IPS-18c (cell line): ENCODE results near the gene GAK.

Experiments used
- H3K4me3 ChIP-seq: 2 replicates; pipeline ENCODE4 v1.7.0; 2013; ENCODE audit warnings: low read depth, mild to moderate bottlenecking, low read length, moderate library complexity; ENCODE audit not compliant: insufficient read depth
- H3K9me3 ChIP-seq: one replicate; pipeline ENCODE4 v1.6.1; 2013; ENCODE audit warnings: mild to moderate bottlenecking, low read length, moderate library complexity; ENCODE audit not compliant: control insufficient read depth, insufficient read depth

The GAK gene

DNA sequence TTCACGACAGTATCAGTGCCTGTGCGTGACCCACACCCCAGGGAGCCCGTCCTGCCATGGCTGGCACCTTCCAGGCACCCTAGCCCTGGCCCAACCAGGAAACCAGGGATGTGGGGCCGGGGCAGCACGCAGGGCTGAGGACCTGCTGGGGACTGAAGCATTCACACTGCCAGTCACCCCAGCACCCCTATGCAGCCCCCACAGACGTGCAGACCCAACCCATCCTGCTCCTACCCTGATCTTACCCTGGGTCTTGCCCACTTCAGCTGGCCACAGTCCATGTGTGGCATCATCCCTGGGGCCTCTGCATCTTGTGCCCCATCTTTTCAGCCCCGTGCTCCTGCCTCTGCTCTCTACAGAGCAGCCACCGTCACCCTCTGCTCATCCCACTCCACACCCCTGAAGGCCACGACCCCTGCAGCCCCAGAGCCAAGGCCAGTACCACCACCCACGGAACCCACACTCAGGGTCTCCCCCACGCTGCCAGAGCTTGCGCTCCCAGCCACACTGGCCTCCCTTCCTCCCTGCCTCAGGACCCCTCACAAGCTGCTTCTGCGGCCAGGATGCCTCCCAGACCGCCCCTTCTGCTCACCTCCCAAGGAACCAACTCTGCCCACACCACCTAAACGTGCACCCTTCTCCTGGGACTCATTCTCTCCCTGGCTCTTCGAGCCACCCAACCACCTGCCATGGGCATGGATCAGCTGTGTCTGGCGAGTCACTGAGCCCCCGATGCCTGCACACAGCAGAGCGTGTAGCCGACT lies 25.6 kb downstream of the GAK start:
- Histone ChIP-seq H3K9me3 (no peaks in the 10 kb centered on the region), H3K4me3 (no peak overlapping the region)

DNA sequence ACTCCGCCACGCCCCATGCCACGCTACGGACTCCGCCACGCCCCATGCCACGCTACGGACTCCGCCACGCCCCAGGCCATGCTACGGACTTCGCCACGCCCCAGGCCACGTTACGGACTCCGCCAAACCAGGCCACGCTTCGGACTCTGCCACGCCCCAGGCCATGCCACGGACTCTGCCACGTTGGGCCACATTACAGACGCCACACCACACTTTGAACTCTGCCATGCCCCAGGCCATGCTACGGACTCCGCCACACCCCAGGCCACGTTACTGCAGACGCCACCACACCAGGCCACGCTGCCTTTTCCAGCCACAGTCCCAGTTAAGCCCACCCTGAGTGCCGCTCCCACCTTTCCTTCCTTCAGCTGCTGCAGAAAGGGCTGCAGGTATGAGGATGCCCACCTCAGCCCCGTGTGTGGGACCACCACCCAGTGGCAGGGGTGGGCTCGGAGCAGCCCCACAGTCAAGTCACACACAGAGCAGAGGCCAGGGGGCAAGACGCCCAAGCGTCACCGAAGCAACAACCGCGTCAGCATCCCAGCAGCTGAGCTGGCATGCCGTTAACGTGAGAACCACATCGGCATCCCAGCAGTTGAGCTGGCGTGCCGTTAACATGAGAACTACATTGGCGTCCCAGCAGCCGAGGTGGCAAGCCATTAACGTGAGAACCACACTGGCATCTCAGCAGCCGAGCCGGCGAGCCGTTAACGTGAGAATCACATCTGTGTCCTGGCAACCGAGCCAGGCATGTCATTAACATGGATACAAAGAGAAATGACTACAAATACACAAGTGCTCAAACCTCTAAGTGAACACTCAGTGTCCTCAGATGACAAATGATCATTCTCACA lies 26.4 kb downstream of the GAK start:
- Histone ChIP-seq H3K4me3 (no peak overlapping the region), H3K9me3 (no peaks in the 10 kb centered on the region)

DNA sequence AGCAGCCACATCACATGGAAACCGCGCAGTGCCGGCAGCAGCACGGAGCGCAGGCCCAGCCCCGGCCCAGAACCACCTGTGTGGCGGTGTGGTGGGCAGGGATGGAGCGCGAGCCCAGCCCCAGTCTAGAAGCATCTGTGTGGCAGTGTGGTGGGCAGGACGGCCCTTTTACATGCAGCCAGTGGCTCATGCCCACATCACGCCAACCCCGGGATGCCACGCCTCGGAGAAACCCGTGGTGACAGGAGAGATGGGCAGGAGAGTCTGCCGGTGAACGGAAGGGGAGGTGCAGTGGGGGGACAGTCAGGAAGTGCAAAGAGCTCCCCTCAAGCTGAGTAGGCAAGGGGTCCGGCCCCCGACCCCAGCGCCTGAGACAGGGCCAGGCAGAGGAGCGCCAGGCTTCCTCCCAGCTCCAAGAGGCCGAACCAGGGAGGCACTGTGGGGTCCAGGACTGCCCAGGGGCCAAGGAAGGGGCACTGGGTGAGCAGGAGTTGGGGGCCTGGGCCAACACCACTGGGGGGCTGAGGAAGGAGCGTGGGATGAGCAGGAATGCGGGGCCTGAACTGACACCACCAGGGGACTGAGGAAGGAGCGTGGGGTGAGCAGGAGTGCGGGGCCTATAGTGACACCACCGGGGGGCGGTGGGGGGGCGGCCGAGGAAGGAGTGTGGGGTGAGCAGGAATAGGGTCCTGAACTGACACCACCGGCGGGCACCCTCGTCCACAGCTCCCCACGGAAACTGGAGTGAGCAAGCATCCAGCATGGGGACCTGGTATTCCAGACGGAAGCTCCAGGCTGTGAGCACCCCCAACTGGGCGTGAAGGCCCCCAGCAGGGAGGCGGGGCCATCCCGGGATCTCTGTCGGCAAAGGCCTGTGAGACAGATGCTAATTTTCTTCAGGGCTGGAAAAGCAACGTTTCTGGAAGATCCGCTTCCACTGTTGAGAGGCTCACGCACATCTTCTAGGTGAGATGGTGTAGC lies 28.8 kb downstream of the GAK start:
- no peak overlapping the region for H3K4me3 ChIP-seq
- no peaks in the 10 kb centered on the region for H3K9me3 ChIP-seq

DNA sequence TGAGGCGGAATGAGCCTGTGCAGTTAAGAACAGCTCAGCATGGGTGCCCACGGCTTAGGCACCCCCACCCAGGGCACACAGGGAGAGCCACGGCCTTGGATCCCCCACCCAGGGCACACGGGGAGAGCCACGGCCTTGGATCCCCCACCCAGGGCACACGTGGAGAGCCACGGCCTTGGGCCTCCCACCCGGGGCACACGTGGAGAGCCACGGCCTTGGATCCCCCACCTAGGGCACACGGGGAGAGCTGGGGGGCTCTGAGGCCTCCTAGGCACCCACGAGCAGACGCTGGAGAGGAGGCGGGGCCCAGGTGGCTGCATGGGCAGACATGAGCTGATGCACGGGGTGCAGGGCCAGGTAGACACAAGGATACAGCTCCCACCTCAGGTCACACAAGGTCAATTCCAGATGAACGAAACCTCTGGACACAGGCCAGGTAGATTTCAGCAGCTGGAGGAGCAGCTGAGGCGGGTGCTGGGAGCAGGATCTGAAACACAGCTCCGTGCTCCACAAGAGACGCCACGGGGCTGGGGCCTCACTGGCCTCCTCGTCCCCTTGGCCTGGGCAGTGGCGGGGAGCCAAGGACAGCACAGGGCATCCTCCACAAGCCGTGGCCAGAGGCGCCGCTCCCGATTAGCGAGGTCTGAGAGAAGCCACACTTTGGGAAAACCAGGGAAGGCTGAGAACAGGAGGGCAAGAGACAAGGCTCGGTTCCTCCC lies 30.8 kb downstream of the GAK start:
- Histone ChIP-seq H3K4me3 (no peak overlapping the region), H3K9me3 (no peaks in the 10 kb centered on the region)

DNA sequence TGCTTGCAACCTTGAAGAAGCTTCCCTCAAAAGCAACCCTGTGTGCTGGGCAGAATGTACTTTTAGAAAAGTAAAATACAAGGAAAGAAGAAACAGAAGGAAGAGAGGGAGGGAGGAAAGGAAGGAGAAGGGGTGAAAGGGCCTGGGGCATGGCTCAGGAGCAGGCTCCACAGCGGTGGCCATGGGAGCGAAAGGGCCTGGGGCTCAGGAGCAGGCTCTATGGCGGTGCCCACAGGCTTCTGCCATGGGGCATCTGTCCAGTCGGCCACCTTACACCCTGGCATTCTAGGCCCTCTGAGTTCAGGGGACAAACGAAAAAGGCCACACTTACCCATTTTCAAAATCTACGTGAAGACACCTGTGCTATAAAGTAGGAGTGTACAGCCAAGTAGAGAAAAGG lies 31.4 kb downstream of the GAK start:
- H3K9me3 ChIP-seq: no peaks in the 10 kb centered on the region
- H3K4me3 ChIP-seq: no peak overlapping the region

DNA sequence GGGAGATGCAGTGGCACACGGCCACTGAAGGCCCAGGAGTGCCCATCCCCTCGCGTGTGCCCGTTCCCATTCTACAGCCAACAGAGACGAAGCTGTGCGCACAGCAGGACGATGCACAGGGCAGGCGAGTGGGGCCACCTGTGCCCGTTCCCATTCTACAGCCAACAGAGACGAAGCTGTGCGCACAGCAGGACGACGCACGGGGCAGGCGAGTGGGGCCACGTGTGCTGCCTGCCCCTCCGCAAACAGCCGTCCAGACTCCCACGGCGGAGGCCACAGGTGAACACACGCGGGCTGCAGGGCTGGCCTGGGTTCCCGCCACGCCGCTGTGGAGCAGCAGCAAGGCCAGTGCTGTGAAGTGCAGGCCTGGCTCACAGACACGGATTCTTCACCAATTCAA lies 32.0 kb downstream of the GAK start:
- H3K4me3 ChIP-seq: no peak overlapping the region
- no peaks in the 10 kb centered on the region for H3K9me3 ChIP-seq

DNA sequence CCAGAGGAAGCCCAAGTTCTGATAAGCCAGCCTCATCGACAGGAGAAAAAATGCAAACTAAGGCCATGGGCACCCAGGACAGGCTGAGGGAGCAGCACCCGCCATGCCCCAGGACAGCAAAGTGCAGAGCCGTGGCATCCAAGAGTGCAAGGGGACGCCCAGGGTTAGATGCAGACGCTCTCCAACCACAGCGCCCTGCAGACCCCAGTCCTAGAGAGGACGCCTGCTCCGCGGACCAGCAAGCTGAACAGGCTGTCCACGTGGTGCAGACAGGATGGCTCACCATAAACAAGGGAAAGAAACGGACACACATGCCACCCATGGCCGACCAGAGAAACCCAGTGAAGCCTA lies 32.6 kb downstream of the GAK start:
- no peaks in the 10 kb centered on the region for H3K9me3 ChIP-seq
- no peak overlapping the region for H3K4me3 ChIP-seq

DNA sequence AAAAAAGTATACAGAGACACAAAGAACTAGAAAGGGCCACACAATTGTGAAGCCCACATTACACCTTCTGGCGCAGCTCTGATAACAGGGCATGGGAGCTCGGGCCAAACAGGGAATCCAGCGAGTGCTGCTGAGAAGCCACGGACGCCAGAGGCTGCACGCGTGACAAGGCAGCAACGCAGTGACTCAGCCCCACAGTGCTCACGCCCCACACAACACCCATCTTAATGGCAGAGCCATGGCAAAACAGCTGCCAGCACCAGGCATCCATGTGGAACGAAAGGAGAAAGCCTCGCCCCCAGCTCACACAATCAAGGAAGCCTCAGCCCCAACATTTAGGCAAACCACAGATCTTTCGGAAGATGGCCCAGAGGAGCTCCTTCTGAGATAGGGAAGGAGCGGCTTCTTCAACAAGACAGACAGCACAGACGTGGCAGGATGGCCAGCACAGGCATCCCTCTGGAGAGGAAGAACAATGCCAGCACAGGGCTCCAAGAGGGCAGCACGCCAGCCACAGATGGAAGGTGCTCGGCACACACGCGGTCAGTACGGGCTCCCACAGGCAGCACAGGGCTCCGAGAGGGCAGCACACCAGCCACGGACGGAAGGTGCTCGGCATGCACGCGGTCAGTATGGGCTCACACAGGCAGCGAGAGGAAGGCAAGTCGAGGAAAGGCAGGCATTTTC lies 33.1 kb downstream of the GAK start:
- Histone ChIP-seq H3K9me3 (no peaks in the 10 kb centered on the region), H3K4me3 (no peak overlapping the region)

DNA sequence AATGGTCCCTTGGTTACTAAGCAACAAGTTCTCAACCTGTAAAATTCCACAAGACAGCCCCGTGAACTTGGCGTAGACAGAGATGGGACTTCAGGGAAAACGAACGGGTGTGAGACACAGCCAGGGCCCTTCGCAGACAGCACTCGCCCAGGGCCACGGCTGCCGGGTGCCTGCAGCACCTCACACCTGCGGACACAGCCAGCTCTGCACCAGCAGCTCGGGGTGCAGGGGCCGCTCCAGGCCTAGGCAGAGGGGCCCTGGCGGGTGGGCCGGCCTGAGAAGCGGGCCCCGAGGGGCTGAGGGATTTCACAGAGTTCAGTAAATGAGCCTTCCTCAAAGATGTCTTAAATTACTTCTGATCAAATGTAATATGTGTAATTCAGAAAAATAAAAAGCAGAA lies 34.0 kb downstream of the GAK start:
- Histone ChIP-seq H3K9me3 (no peaks in the 10 kb centered on the region), H3K4me3 (no peak overlapping the region)

DNA sequence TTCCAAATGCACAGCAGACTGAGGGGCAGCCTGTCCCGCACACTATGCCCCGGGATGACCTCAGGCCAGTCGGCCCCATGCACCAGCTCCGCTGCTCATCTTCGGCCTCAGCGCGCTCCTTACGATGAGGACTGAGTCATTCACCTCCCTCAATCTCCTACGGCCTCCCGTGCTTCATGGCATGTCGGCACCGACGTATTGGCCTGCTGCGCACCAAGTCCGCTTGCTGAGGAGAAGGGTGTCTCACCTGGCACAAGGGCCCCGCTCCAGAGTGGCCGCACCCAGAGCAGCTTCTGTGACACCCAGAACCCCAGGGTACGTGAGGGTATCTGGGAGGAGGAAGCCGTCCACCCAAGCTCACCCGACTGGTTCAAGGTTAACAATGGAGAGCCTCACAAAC lies 35.5 kb downstream of the GAK start:
- Histone ChIP-seq H3K9me3 (no peaks in the 10 kb centered on the region), H3K4me3 (no peak overlapping the region)

DNA sequence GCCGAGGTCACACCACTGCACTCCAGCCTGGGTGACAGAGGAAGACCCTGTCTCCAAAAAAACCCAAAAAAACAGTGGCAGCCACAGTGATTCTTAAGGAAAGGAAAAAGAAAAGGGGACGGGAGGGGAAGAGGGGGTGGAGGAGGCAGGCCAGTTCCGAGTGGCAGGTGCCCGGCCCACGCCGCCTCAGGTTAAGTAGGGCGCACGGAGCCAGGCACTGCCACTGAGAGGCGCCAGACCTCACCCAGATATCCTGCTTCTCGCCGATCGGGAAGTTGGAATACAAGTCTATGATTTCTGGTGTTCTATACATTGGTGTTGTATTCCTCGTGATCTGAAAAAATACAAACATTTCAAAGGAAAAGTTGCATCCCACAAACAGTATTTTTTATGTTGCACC lies 35.9 kb downstream of the GAK start:
- no peaks in the 10 kb centered on the region for H3K9me3 ChIP-seq
- H3K4me3 ChIP-seq: no peak overlapping the region

DNA sequence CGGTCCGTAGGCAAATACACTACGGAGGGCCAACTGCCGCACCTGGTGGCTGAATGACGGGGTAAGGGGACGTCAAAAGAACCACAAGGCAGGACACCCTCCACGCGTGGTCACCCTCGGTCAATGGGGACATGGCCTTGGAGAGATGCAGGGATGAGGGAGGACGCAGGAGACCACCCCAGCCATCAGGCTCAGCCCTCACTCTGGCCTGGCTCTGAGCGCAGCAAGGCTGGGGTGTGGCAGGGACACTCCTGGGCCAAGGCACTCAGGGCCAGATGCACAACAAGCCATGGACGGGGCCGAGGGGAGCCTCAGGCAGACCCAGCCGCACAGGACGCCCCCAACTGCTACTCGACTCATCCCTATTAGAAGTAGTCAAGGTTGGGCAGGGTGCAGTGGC lies 36.5 kb downstream of the GAK start:
- no peaks in the 10 kb centered on the region for H3K9me3 ChIP-seq
- H3K4me3 ChIP-seq: no peak overlapping the region

DNA sequence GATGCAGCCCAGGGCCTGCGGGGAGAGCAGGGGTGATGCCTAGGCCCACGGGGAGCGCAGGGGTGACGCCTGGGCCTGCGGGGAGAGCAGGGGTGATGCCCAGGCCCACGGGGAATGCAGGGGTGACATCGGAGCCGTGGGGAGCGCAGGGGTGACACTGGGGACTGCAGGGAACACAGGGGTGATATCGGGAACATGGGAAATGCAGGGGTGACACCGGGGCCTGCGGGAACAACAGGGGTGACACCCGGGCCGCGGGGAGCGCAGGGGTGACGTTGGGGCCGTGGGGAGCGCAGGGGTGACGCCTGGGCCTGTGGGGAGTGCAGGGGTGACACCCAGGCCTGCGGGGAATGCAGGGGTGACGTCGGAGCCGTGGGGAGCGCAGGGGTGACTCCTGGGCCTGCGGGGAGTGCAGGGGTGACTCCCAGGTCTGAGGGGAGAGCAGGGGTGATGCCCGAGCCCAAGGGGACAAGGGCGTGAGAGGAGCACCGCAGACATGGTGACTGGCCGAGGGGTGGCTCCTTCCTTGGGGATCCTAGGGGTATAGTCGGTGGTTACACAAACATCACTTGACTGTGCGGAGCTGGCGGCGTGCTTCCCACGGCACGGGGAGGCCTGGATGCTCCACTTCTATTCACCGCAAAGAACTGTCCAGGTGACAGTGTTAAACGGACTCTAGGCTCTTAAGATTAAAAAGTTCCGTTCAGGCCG lies 38.0 kb downstream of the GAK start:
- Histone ChIP-seq H3K4me3 (no peak overlapping the region), H3K9me3 (no peaks in the 10 kb centered on the region)

DNA sequence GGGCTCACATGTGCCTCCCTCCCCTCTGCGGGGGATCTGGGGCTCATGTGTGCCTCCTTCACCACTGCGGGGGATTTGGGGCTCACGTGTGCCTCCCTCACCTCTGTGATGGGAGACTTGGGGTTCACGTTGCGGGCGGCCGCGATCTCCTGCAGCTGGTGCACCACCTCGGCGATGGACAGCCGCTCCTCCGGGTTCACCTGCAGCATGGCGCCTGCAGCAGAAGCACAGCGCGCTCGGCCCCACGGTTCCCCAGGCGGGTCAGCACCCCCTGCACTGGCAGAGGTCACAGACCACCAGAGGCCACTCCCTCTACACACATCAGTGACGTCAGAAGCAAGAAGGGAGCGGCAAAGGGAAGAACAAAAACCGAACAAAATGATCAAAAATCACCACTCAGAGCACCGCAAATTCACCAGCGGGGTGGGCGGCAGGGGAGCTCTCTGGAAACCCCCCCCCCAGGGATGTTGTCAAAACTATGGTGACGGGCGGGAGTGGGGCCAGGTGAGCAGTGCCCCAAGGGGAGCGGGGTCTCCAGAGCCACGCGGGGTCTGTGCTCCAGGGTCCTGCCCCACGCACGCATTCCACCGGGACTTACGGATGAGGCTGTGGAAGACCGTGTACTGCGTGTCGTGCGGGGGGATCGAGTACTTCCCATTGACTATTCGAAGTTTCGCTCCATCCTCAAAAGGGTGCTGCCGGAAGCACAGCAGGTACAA lies 38.7 kb downstream of the GAK start:
- H3K4me3 ChIP-seq: no peak overlapping the region
- peaks cover 2% of the 10 kb centered on the region for H3K9me3 ChIP-seq

DNA sequence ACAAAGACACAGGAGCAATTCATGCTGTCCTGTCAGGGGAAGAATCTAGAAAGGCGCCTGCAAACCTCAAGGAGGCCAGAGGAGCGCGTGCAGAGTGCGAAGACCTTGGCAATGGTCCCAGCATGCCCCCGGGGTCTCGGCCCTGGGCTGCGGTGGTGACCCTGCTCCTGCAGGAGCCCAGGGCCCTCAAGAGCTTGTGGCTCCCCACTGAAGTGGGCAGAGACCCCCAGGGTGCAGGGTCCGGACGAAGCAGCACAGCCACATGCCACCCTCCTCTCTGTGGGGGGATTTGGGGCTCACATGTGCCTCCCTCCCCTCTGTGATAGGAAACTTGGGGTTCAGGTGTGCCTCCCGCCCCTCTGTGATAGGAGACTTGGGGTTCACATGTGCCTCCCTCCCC lies 39.3 kb downstream of the GAK start:
- H3K9me3 ChIP-seq: peaks cover 2% of the 10 kb centered on the region
- H3K4me3 ChIP-seq: no peak overlapping the region
